ENCODE results near the gene KCNH1. TPM values are rescaled to one million over a fixed set of nuclear protein-coding genes. Genes with fewer than 3 reads are reported as not detected.

Gene KCNH1
- polyA plus RNA-seq, 1 donor from 2014 or later, result 3.9 TPM

- H3K9ac ChIP-seq (ENCODE audit: low read length), result no peak overlapping the region
- no peaks in the 10 kb centered on the region for H3K79me2 ChIP-seq (replicated peaks; ENCODE audit: insufficient read depth, low read length)
- H3K9me2 ChIP-seq (ENCODE audit: insufficient read depth, low read length), result no peaks in the 10 kb centered on the region
- no peak for TF ChIP-seq EZH2 (IDR thresholded peaks at IDR 0.05; ENCODE audit: borderline replicate concordance, insufficient read depth, low read length, poor library complexity, severe bottlenecking)
- no peak overlapping the region for H3K4me2 ChIP-seq (ENCODE audit: low read length)
- H3K36me3 ChIP-seq (ENCODE audit: insufficient read depth, low read length), result no peaks in the 10 kb centered on the region
- no peak overlapping the region for H3K27ac ChIP-seq (ENCODE audit: low read length)
- no peaks in the 10 kb centered on the region for H4K20me1 ChIP-seq (ENCODE audit: insufficient read depth)
- no peak overlapping the region for H3K4me3 ChIP-seq (ENCODE audit: low read length)
- no peaks in the 10 kb centered on the region for H3K27me3 ChIP-seq (ENCODE audit: insufficient read depth, low read depth, low read length)
- H2AFZ ChIP-seq (ENCODE audit: low read depth, low read length), result no peak overlapping the region
- no peaks in the 10 kb centered on the region for H3K9me3 ChIP-seq (ENCODE audit: low read length)
- H3F3A ChIP-seq (ENCODE audit: insufficient read depth, low read length, poor library complexity, severe bottlenecking), result no peaks in the 10 kb centered on the region
These were observed 96.9 kb downstream of the KCNH1 start for GRCh38 chr1:211037095-211037494.

GRCh38 chr1:211036381-211037060 is 97.4 kb downstream of the KCNH1 start:
- Histone ChIP-seq H3F3A (ENCODE audit: insufficient read depth, low read length, poor library complexity, severe bottlenecking) (no peaks in the 10 kb centered on the region), H3K9ac (ENCODE audit: low read length) (no peak overlapping the region), H3K36me3 (ENCODE audit: insufficient read depth, low read length) (no peaks in the 10 kb centered on the region), H3K4me2 (ENCODE audit: low read length) (no peak overlapping the region), H4K20me1 (ENCODE audit: insufficient read depth) (no peaks in the 10 kb centered on the region), H3K4me3 (ENCODE audit: low read length) (no peak overlapping the region), H3K9me2 (ENCODE audit: insufficient read depth, low read length) (no peaks in the 10 kb centered on the region), H3K79me2 (replicated peaks; ENCODE audit: insufficient read depth, low read length) (no peaks in the 10 kb centered on the region), H2AFZ (ENCODE audit: low read depth, low read length) (no peak overlapping the region), H3K27me3 (ENCODE audit: insufficient read depth, low read depth, low read length) (no peaks in the 10 kb centered on the region), H3K9me3 (ENCODE audit: low read length) (no peaks in the 10 kb centered on the region), H3K27ac (ENCODE audit: low read length) (no peak overlapping the region)
- TF ChIP-seq EZH2 (IDR thresholded peaks at IDR 0.05; ENCODE audit: borderline replicate concordance, insufficient read depth, low read length, poor library complexity, severe bottlenecking) (no peak), RAD21 (conservative IDR thresholded peaks at IDR 0.05) (no peak), MXI1 (conservative IDR thresholded peaks at IDR 0.05; ENCODE audit: poor library complexity, severe bottlenecking) (no peak), CTCF (IDR thresholded peaks at IDR 0.05; ENCODE audit: poor library complexity, severe bottlenecking) (no peak), POLR2AphosphoS5 (IDR thresholded peaks at IDR 0.05) (no peak), TAF1 (IDR thresholded peaks at IDR 0.05; ENCODE audit: low read depth) (no peak), SMC3 (conservative IDR thresholded peaks at IDR 0.05; ENCODE audit: poor library complexity) (no peak), EP300 (conservative IDR thresholded peaks at IDR 0.05; ENCODE audit: poor library complexity, severe bottlenecking) (no peak)
- TF ChIP-seq, protein P1, sequence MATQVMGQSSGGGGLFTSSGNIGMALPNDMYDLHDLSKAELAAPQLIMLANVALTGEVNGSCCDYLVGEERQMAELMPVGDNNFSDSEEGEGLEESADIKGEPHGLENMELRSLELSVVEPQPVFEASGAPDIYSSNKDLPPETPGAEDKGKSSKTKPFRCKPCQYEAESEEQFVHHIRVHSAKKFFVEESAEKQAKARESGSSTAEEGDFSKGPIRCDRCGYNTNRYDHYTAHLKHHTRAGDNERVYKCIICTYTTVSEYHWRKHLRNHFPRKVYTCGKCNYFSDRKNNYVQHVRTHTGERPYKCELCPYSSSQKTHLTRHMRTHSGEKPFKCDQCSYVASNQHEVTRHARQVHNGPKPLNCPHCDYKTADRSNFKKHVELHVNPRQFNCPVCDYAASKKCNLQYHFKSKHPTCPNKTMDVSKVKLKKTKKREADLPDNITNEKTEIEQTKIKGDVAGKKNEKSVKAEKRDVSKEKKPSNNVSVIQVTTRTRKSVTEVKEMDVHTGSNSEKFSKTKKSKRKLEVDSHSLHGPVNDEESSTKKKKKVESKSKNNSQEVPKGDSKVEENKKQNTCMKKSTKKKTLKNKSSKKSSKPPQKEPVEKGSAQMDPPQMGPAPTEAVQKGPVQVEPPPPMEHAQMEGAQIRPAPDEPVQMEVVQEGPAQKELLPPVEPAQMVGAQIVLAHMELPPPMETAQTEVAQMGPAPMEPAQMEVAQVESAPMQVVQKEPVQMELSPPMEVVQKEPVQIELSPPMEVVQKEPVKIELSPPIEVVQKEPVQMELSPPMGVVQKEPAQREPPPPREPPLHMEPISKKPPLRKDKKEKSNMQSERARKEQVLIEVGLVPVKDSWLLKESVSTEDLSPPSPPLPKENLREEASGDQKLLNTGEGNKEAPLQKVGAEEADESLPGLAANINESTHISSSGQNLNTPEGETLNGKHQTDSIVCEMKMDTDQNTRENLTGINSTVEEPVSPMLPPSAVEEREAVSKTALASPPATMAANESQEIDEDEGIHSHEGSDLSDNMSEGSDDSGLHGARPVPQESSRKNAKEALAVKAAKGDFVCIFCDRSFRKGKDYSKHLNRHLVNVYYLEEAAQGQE (IDR thresholded peaks at IDR 0.05; ENCODE audit: borderline replicate concordance), result no peak

Data from neural cell (in vitro differentiated cells).